Measurements from ENCODE around the gene MYRF. TPM values are rescaled to one million over a fixed set of nuclear protein-coding genes. Genes with fewer than 3 reads are reported as not detected.

MYRF gene
- total RNA-seq, 1 donor from 2014 or later, result 117 TPM

- no peaks in the 10 kb centered on the region for H3K9me3 Mint-ChIP-seq (ENCODE audit: low read depth)
- H3K36me3 Mint-ChIP-seq (ENCODE audit: insufficient read depth), result peaks cover 12% of the 10 kb centered on the region
- H3K4me1 Mint-ChIP-seq (ENCODE audit: low read depth), result peaks cover 16% of the 10 kb centered on the region
- H3K4me3 Mint-ChIP-seq (ENCODE audit: low read depth), result no peak overlapping the region
- no peak for DNase-seq (ENCODE audit: low spot score, unreplicated experiment)
- peak overlapping the region; percentile 75 for H3K27ac Mint-ChIP-seq
- H3K27me3 Mint-ChIP-seq, result no peaks in the 10 kb centered on the region
- TF ChIP-seq, protein P1, sequence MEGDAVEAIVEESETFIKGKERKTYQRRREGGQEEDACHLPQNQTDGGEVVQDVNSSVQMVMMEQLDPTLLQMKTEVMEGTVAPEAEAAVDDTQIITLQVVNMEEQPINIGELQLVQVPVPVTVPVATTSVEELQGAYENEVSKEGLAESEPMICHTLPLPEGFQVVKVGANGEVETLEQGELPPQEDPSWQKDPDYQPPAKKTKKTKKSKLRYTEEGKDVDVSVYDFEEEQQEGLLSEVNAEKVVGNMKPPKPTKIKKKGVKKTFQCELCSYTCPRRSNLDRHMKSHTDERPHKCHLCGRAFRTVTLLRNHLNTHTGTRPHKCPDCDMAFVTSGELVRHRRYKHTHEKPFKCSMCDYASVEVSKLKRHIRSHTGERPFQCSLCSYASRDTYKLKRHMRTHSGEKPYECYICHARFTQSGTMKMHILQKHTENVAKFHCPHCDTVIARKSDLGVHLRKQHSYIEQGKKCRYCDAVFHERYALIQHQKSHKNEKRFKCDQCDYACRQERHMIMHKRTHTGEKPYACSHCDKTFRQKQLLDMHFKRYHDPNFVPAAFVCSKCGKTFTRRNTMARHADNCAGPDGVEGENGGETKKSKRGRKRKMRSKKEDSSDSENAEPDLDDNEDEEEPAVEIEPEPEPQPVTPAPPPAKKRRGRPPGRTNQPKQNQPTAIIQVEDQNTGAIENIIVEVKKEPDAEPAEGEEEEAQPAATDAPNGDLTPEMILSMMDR (IDR thresholded peaks at IDR 0.05; ENCODE audit: unreplicated experiment), result no peak
These were observed 32.0 kb downstream of the MYRF start for GRCh38 chr11:61784506-61784805.

GRCh38 chr11:61785837-61786402, 33.5 kb downstream of the MYRF start:
- no peak overlapping the region for H3K4me3 Mint-ChIP-seq (ENCODE audit: low read depth)
- TF ChIP-seq, protein P1 (IDR thresholded peaks at IDR 0.05; ENCODE audit: unreplicated experiment), result no peak

GRCh38 chr11:61787928-61788491, 35.6 kb downstream of the MYRF start:
- no peaks in the 10 kb centered on the region for H3K9me3 Mint-ChIP-seq (ENCODE audit: low read depth)
- H3K36me3 Mint-ChIP-seq (ENCODE audit: insufficient read depth), result peaks cover 12% of the 10 kb centered on the region
- TF ChIP-seq, protein P1 (IDR thresholded peaks at IDR 0.05; ENCODE audit: unreplicated experiment), result peak; percentile 66
- peak overlapping the region; percentile 54 for H3K27ac Mint-ChIP-seq
- no peak overlapping the region for H3K4me3 Mint-ChIP-seq (ENCODE audit: low read depth)
- no peaks in the 10 kb centered on the region for H3K27me3 Mint-ChIP-seq
- peak; percentile 29 for DNase-seq (ENCODE audit: low spot score, unreplicated experiment)
- peaks cover 21% of the 10 kb centered on the region for H3K4me1 Mint-ChIP-seq (ENCODE audit: low read depth)

More at GRCh38 chr11:61785837-61786402, 33.5 kb downstream of the MYRF start:
- no peaks in the 10 kb centered on the region for H3K9me3 Mint-ChIP-seq (ENCODE audit: low read depth)
- H3K27me3 Mint-ChIP-seq, result no peaks in the 10 kb centered on the region
- H3K27ac Mint-ChIP-seq, result peak overlapping the region; percentile 75
- DNase-seq (ENCODE audit: low spot score, unreplicated experiment), result no peak
- H3K36me3 Mint-ChIP-seq (ENCODE audit: insufficient read depth), result peaks cover 17% of the 10 kb centered on the region
- peaks cover 16% of the 10 kb centered on the region for H3K4me1 Mint-ChIP-seq (ENCODE audit: low read depth)

DNA sequence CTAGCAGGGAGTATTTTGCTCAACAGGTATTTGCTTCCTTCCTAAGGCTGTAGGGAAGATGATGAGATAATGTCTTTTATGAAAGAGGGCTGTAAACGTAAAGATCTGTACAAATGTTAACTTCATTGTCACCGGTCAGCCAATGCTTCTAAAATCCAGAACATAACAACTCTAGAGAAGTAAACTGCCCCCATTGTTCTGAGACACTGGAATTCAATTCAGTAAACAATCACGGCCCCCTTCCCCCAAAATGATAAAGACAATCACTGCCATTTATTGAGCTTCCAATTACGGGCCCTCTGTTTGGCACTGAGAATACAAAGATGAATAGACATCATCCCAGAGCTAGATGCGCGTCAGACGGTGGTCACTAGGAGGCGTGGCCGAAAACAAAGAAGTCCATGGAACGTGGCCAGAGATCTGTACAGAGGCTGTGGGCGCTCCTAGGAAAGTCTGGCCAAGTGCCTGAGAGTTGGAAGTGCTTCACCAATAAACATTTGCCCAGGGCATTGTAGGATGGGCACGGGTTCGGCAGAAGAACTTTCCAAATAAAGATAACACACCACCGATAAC, 39.4 kb downstream of the MYRF start:
- Mint-ChIP-seq H3K27me3 (no peaks in the 10 kb centered on the region), H3K4me3 (ENCODE audit: low read depth) (peak overlapping the region; percentile 92), H3K27ac (peak overlapping the region; percentile 100), H3K36me3 (ENCODE audit: insufficient read depth) (peaks cover 7% of the 10 kb centered on the region), H3K9me3 (ENCODE audit: low read depth) (no peaks in the 10 kb centered on the region), H3K4me1 (ENCODE audit: low read depth) (peaks cover 13% of the 10 kb centered on the region)
- TF ChIP-seq, protein P1 (IDR thresholded peaks at IDR 0.05; ENCODE audit: unreplicated experiment), result no peak
- DNase-seq (ENCODE audit: low spot score, unreplicated experiment), result peak; percentile 35

GRCh38 chr11:61792310-61793082, 40.1 kb downstream of the MYRF start, which contains the start of the genes FEN1 and TMEM258:
Gene FEN1 (plus strand): TSS chr11:61792911. CDS start chr11:61795362, 2,451 bp downstream.
Gene TMEM258 (minus strand): TSS chr11:61792599. CDS start chr11:61792558, 41 bp downstream.
- no peaks in the 10 kb centered on the region for H3K27me3 Mint-ChIP-seq
- no peaks in the 10 kb centered on the region for H3K9me3 Mint-ChIP-seq (ENCODE audit: low read depth)
- TF ChIP-seq, protein P1 (IDR thresholded peaks at IDR 0.05; ENCODE audit: unreplicated experiment), result no peak
- peak; percentile 69 for DNase-seq (ENCODE audit: low spot score, unreplicated experiment)
- peak within 1 kb of the TSS; percentile 92 for H3K4me3 Mint-ChIP-seq (ENCODE audit: low read depth)
- H3K36me3 Mint-ChIP-seq (ENCODE audit: insufficient read depth), result peaks cover 11% of the 10 kb centered on the region
- peaks cover 15% of the 10 kb centered on the region for H3K4me1 Mint-ChIP-seq (ENCODE audit: low read depth)
- H3K27ac Mint-ChIP-seq, result peak within 1 kb of the TSS; percentile 100

Measured in progenitor cell of endocrine pancreas (in vitro differentiated cells).